Ectodermal cell (in vitro differentiated cells): ENCODE data around the gene STAT5B.
"Not testable (repeated sequence)": the region's sequence is repeated elsewhere in the genome, so short reads cannot be mapped to it uniquely, and the experiment has no call there.

Experiments used
- H3K27ac ChIP-seq: 2 replicates; pipeline ENCODE4 v1.7.0; 2013; ENCODE audit warnings: mild to moderate bottlenecking, low read depth, low read length; ENCODE audit not compliant: insufficient read depth, poor library complexity, severe bottlenecking
- H3K27me3 ChIP-seq: 2 replicates; pipeline ENCODE4 v1.7.0; 2013; ENCODE audit warnings: mild to moderate bottlenecking, low read length; ENCODE audit not compliant: insufficient read depth, control insufficient read depth, poor library complexity, severe bottlenecking
- H3K36me3 ChIP-seq: one replicate; pipeline ENCODE4 v1.7.0; 2013; ENCODE audit warnings: low read length; ENCODE audit not compliant: control insufficient read depth, insufficient read depth
- H3K4me1 ChIP-seq: one replicate; pipeline ENCODE4 v1.7.0; 2013; ENCODE audit warnings: low read length; ENCODE audit not compliant: control insufficient read depth, insufficient read depth
- H3K4me3 ChIP-seq: 2 replicates; pipeline ENCODE4 v1.7.0; 2013; ENCODE audit warnings: low read depth, low read length, control low read depth; ENCODE audit not compliant: insufficient read depth
- H3K9me3 ChIP-seq: 2 replicates; pipeline ENCODE4 v1.7.0; 2013; ENCODE audit warnings: mild to moderate bottlenecking, low read length, moderate library complexity; ENCODE audit not compliant: control insufficient read depth
- WGBS, 2 experiments: methylation state at CpG; one replicate each; pipeline ENCODE4 v1.1.7; 2013; ENCODE audit warnings: missing lambda C conversion rate in 2 of 2; 5-methylcytosine and 5-hydroxymethylcytosine counted together

STAT5B gene

GRCh38 chr17:42270170-42270535, 6.0 kb downstream of the STAT5B start:
- H3K9me3 ChIP-seq: no peaks in the 10 kb centered on the region
- WGBS, 2 experiments: 96 to 100% methylated on average over 2 to 3 of the region's 4 CpGs
- H3K27me3 ChIP-seq: no peaks in the 10 kb centered on the region
- H3K4me1 ChIP-seq: peaks cover 7% of the 10 kb centered on the region
- H3K4me3 ChIP-seq: no peak overlapping the region
- no peaks in the 10 kb centered on the region for H3K36me3 ChIP-seq
- no peak overlapping the region for H3K27ac ChIP-seq

DNA sequence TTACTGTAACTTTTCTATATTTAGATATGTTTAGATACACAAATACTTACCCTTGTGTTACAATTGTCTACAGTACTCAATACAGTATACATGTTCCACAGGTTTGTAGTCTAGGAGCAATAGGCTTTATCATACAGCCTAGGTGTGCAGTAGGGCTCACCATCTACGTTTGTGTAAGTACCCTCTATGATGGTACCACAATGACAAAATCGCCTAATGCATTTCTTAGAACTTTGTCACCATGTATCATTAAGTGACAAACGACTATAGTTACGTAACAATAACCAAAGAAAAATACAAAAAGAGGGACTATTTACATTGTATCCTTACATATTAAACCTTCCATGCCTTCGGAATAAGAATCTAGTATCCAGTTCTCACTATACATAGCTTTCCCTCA, 8.0 kb downstream of the STAT5B start:
- H3K36me3 ChIP-seq: no peaks in the 10 kb centered on the region
- 95 to 97% methylated on average over 5 of the region's 5 CpGs for WGBS, 2 experiments

GRCh38 chr17:42266918-42267766, 9.0 kb downstream of the STAT5B start:
- 93% methylated on average over 8 of the region's 9 CpGs for WGBS, 2 experiments
- Histone ChIP-seq H3K36me3 (no peaks in the 10 kb centered on the region), H3K9me3 (no peaks in the 10 kb centered on the region), H3K27ac (no peak overlapping the region), H3K4me1 (no peaks in the 10 kb centered on the region), H3K27me3 (no peaks in the 10 kb centered on the region), H3K4me3 (no peak overlapping the region)

More for the DNA sequence above, 8.0 kb downstream of the STAT5B start:
- Histone ChIP-seq H3K4me1 (no peaks in the 10 kb centered on the region), H3K27ac (no peak overlapping the region), H3K27me3 (no peaks in the 10 kb centered on the region), H3K4me3 (no peak overlapping the region), H3K9me3 (no peaks in the 10 kb centered on the region)

- H3K4me1 ChIP-seq: no peaks in the 10 kb centered on the region
- H3K9me3 ChIP-seq: no peaks in the 10 kb centered on the region
- no peaks in the 10 kb centered on the region for H3K36me3 ChIP-seq
- no peak overlapping the region for H3K4me3 ChIP-seq
- 92 to 100% methylated on average over 2 of the region's 2 CpGs for WGBS, 2 experiments
- H3K27ac ChIP-seq: no peak overlapping the region
- H3K27me3 ChIP-seq: no peaks in the 10 kb centered on the region
Observed at GRCh38 chr17:42266462-42266861, 9.7 kb downstream of the STAT5B start.

DNA sequence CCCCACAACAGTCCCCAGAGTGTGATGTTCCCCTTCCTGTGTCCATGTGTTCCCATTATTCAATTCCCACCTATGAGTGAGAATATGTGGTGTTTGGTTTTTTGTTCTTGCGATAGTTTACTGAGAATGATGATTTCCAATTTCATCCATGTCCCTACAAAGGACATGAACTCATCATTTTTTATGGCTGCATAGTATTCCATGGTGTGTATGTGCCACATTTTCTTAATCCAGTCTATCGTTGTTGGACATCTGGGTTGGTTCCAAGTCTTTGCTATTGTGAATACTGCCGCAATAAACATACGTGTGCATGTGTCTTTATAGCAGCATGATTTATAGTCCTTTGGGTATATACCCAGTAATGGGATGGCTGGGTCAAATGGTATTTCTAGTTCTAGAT, 11.8 kb downstream of the STAT5B start:
- not testable (repeated sequence) for H3K4me1 ChIP-seq, H3K27ac ChIP-seq, H3K36me3 ChIP-seq, H3K27me3 ChIP-seq, H3K4me3 ChIP-seq, H3K9me3 ChIP-seq
- WGBS, 2 experiments: no CpG with 5 or more reads among the region's 4 CpGs

GRCh38 chr17:42260318-42260717, 15.9 kb downstream of the STAT5B start:
- H3K27ac ChIP-seq: no peak overlapping the region
- WGBS, 2 experiments: 94 to 96% methylated on average over 5 to 6 of the region's 6 CpGs
- H3K36me3 ChIP-seq: no peaks in the 10 kb centered on the region
- H3K4me1 ChIP-seq: peaks cover 7% of the 10 kb centered on the region
- H3K4me3 ChIP-seq: no peak overlapping the region
- no peaks in the 10 kb centered on the region for H3K27me3 ChIP-seq
- H3K9me3 ChIP-seq: no peaks in the 10 kb centered on the region

DNA sequence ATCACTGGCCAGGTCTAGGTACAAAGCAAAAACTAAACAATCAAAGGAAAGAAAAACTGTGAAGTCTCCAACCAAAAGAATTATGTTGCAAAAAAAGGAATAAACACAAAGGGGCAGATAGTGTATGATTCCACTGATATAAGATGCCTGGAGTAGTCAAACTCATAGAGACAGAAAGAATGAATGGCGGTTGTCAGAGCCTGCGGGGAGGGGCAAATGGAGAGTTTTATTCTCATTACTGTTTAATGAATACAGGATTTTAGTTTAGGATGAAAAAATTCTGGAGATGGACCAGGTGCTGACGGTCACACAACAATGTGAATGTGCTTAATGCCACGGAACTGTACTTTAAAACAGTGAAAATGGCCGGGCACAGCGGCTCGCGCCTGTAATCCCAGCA, 20.7 kb downstream of the STAT5B start:
- Histone ChIP-seq H3K27me3 (no peaks in the 10 kb centered on the region), H3K36me3 (no peaks in the 10 kb centered on the region), H3K27ac (no peak overlapping the region), H3K9me3 (no peaks in the 10 kb centered on the region), H3K4me1 (peaks cover 7% of the 10 kb centered on the region), H3K4me3 (no peak overlapping the region)
- WGBS, 2 experiments: 95 to 96% methylated on average over 8 of the region's 8 CpGs

GRCh38 chr17:42253578-42253977, 22.6 kb downstream of the STAT5B start:
- Histone ChIP-seq H3K27ac (no peak overlapping the region), H3K4me1 (peaks cover 7% of the 10 kb centered on the region), H3K9me3 (no peaks in the 10 kb centered on the region), H3K4me3 (no peak overlapping the region), H3K36me3 (no peaks in the 10 kb centered on the region), H3K27me3 (no peaks in the 10 kb centered on the region)
- WGBS, 2 experiments: 91 to 99% methylated on average over 5 of the region's 5 CpGs

DNA sequence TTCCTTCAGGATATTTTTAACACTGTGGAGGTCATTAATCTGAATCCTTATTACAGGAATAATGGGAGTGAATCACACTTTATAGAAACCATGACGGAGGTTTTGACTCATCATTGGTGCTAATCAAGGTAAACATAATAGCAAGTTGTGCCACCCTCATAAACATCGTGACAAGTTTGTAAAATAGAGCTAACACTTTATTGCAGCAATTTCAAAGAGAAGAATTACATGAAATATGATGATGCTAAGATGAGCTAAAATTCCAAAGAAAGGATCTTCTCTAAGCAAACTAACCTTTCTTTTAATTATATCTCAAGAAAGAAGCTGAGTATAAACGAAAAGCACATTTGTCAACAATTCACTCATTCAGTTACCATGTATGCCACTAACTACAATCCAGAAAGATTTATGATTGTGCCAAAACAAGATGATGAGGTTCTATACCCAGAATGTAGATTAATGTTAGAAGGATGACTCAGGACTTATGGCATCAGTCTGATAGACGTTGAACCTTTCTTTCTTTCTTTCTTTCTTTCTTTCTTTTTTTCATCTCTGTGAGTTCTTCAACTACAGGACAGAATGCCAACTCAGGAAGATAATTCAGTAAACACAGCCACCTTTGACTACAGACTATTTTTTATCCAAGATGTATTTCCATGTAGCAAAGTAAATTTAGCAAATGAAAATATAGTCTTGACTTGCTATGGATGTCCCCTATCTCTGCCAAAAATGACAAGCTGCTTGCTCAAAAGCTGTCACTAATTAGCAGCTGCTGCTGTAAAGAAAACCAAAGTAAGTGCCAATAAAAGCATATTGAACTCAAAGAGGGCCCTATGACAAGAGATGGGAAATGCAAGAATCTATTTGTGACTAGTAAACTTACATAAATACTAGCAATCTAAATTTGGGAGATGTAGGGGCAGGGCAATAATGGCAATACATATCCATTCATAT, 23.3 kb downstream of the STAT5B start:
- Histone ChIP-seq H3K36me3 (no peaks in the 10 kb centered on the region), H3K27me3 (no peaks in the 10 kb centered on the region), H3K4me3 (no peak overlapping the region), H3K27ac (no peak overlapping the region), H3K9me3 (no peaks in the 10 kb centered on the region), H3K4me1 (peaks cover 7% of the 10 kb centered on the region)
- WGBS, 2 experiments: 82 to 97% methylated on average over 2 to 4 of the region's 4 CpGs

DNA sequence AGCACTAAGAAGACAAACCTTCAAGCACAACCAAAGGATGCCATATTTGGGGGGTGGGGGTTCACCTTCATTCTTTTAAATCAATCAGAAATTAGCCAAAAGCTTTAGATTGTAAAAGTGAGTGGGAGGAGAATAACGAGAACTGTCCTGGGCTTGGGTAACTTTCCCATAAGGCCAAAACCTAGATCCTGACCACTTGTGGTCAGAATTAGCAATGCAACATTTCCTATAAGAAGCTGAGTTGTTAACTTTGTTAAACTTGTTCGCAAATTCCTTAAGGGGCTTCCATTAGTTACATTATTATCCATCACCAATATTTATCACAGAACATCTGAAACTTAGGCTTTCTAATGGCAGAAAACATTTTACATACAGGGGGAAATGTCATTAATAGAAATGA, 25.1 kb downstream of the STAT5B start:
- WGBS, 2 experiments: 87 to 88% methylated on average over 2 of the region's 2 CpGs
- Histone ChIP-seq H3K4me3 (no peak overlapping the region), H3K27me3 (no peaks in the 10 kb centered on the region), H3K27ac (no peak overlapping the region), H3K36me3 (no peaks in the 10 kb centered on the region), H3K4me1 (peaks cover 4% of the 10 kb centered on the region), H3K9me3 (no peaks in the 10 kb centered on the region)
